Activated CD4-positive, CD25-positive, alpha-beta regulatory T cell treated with anti-CD3 and anti-CD28 coated beads, Interleukin-2, amount 50 U/mL, for 72 hours (primary cell): ENCODE measurements around the gene WNT10A.
A peak's percentile ranks its signal among the peaks of the same experiment; 100 is the strongest.
"Not testable (repeated sequence)": the region's sequence is repeated elsewhere in the genome, so short reads cannot be mapped to it uniquely, and the experiment has no call there.

ENCODE experiments used
- DNase-seq: peaks from one replicate; pipeline ENCODE4 v3.0.0; 2021

WNT10A gene

DNA sequence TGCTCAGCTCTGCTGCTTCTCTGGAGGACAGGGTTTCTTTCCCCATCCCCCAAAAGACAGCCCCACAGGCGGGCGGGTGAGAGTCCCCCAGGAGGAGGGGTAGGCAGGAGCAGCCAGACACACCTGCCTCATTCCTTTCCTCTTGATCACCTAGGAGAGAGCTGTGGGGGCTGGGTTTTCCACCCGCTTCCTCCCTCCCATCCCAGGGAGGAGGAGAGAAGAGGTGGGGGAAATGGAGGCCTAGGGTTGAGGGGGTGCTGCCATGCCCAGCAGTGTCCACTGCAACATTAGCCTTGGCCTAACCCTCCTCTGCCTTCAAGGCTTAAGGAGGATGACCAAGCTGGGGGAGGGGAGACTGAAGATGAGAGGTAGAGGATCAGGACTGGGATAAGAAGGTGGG lies 14.7 kb downstream of the WNT10A start:
- no peak for DNase-seq

DNA sequence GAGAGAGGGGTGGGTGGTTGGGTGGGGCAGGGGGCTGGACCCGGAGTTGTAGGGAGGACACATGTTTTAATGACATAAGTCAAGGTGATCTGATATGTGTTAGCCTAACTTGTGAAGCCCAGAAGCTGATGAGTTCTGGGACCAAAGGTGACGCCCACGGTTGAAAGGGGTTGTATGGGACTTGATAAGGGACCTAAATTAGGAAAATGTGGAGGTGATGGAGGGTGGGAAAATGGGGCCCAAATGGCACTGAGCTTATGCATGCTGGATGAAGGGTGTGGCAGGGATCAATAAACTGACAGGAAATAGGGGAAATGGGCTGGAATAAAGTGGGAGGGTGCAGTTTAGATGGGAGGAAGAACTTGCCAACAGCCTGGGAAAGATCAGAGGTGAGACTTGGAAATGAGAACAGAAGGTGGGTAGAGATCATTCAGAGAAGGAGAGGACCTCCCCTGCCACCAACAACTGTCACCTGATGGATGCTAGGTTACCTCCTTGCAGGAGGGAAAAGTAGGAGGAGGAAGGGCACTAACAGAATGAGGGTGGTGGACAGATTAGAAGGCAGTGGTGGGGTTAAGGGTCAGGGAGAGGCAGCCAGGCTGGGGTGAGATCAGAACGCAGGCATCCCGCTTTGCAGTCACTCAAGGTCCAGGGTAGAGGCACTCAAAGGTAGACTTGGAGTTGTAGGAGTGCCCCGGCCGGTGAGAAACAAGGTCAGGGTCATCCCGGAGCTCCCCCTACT lies 15.3 kb downstream of the WNT10A start:
- no peak for DNase-seq

DNA sequence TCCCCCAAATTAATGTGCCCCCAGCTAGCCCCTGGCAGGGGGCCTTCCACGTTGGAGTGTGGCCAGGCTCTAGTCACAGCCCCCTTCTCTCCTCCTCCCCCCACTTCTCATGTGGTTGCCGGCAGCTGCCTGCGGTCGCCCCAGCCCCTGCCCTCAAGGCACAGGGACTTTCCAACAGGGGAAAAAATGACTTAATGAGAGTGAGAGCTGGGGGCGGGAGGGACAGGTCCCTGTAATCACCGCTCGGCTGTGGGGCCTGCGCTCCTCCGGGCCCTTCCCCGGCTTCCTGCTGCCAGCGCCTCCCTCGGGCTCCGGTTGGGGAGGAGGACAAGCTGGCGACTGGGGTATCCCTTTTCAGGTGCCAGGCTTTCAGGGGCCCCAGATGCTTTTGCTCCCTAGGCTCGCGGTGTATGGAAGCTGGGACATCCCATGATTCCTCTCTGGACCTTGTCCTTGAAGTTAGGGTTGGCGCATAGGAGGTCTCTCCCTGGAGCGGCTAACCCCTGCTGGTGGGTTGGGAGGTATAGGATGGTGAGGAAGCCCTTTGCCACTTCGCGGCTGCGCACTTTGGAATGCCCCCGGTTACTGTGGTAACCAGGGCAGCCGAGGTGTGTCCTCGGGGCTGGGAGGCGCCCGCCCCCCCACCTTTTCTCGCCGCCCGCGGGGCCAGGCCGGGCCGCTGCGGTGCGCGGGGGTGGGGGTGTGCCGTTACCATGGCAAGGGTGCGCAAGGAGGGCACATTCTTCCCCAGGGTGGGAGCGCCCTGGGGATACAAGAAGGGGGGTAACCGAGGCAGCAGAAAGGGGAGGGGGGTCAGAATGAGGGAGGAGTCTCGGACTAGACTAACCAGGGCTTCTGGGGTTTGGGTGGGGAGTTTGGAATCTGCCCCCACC lies 16.1 kb downstream of the WNT10A start:
- peak; percentile 80 for DNase-seq

DNA sequence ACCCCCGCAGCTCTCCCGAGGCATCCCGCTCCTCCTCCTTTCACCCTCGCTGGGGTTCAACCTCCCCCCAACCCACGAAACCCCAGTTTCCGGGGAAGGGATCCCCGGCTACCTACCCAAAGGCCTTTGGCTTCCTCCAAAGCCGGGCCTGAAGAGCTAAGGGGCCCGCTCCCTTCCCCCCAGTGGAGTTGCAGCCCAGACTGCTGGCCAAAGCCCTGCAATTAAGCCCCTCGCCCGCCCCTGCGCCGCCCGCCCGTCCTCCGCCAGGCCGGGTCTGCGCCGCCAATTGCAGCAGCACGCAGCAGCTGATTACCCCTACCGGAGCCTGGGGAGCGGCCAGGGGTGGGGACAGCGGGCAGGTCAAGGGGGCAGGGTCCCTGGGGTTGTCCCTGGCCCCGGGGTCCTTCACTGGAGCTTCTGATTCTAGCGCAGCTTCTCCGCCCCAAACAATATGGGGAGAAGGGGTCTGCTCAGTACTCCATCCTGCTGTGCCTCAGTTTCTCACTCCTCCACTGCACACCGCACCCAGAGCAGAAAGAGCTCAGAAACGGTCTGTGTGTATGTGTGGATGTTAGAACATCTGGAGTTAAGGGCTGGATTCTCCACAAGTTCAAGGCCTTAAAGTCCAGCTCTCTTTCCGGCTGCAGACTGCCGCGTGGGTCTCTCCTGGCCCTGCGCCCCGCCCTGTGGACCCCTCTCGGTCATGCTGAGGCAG lies 16.9 kb downstream of the WNT10A start:
- no peak for DNase-seq

DNA sequence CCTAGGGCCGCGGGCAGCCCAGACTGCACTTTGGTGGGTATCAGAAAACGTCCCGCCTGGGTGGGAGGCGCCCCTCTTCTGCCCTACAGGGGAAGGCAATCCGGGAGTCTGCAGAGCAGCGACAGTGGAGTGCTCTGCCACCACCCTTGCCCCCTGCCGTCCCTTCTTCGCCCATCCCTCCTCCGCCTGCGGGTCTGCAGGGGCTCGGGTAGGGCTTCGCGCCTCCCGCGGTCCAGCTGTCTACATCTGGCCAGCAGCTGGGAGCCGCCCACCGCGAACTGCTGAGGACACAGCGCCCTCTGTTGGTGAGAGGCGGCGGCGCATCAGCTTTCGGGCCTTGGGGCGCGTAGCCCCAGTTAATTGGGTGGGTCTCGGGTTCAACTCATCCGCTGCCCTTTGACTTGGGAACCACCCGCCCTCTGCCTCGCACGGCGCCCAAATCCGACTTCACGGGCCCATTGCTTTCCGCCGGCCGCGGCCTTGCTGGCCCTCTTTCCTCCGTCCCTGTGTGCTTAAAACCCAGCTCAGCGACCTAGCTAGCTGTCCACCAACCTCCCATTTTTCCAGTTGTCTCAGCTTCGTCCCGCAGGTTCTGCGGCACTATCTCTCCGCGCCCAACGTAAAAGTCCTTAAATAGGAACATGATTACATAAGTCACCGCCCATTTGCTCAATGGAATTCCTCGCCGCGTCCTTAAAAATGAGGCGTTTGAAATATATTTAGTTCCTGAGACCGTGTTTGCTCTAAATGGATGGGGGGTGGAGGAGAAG lies 17.6 kb downstream of the WNT10A start:
- peak; percentile 89 for DNase-seq

DNA sequence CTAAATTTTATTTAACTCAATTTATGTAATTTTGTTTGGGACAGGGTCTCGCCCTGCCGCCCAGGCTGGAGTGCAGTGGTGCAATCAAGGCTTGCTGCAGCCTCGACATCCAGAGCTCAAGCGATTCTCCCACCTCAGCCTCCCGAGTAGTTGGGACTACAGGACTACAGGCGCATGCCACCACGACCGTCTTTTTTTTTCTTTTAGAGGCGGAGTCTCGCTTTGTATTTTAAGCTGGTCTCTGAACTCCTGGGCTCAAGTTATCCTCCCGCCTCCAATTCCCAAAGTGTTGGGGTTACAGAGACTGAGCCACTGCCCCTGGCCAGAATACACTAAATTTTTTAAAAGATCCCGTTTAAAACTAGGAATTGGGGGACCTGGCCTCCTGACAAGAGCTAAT lies 18.5 kb downstream of the WNT10A start:
- DNase-seq: no peak

DNA sequence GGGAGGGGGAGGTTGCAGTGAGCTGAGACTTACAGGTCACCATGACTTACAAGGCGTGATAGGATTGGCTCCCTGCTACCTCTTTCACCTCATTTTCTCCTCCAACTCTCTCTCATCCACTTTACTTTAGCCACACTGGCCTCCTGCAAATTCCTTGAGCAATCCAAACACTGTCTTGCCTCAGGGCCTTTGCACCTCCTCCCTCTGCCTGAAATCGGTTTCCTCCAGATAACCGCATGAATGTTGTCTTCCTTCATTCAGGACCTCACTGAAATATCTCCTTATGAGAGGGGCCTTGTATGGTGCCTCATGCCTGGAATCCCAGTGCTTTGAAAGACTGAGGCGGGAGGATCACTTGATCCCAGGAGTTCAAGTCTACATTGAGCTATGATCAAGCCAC lies 21.8 kb downstream of the WNT10A start:
- no peak for DNase-seq

DNA sequence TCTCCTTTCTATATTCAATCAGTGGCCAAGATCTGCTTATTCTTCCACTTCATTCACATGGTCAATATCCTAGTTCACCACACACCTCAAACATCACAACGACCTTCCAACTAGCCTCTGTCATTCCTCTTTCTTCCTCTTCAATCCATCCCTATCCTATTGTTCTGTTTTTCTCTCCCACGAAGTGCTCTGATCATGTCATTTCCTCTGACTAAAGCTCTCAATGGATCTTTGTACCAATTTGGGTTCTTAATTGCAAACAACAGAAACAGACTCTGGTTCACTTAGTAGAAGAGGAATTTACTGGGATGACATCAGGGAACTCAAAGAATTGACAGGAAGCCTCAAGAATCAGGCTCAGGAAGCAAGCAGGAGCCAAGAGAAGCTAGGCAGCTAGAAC lies 23.5 kb downstream of the WNT10A start:
- no peak for DNase-seq

DNA sequence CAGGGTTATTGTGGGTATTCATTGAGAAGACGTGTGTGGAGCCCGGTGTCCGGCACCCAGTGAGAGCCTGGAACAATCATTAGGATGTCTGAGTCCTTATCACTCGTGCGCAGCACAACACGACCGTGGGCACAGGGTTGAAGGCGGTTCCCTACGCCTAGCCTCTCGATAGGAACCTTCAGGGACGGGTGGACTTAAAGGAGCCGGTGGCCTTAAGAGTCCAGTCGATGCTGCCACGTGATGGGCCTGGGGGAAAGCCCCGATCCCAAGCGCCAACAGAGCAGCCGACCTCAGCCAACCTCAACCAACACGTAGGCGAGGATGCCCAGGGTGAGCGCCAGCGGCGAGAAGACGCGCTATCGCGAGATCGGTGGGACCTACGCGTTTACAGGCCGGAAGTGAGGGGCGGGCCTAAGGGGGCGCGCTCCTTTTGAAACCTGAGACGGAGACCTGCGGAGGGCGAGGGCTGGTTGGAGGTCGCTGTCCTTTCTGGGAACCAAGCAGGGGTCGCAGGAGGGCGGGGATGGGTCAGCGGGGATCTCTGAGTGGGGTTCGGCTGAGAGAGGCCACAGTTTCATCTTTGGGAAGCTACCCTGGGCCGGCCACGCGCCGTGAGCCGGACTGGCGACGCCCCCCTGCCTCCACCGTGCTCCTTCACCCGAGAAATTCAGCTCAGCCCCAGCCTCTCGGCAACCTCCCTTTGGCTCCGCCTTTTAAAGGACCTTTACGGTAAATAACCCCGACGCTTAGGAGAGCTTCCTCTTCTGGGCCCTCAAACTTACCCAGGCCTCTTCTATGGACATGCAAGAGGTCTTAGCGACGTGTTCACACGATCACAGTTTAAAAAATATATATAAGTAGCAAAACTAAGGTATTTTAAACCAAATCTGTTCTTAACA lies 28.3 kb downstream of the WNT10A start:
- peak; percentile 94 for DNase-seq

DNA sequence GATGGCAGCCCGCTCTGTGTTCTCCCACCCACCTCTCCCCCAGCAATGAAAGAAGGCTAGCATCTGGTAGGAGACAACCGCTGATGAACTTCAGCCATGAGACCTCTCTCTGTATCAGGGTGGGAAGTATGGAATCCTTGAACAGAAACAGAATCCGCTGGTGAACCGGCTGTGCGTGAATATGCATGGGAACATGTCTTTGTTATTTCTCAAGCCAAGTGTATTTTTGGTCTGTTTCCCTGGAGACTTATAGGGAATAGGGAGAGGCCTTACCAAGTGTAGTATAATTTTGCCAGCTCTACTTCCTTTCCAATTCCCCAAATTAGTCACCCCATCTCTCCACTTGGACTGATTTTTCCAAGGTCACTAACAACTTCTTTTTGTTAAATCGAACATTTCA lies 30.1 kb downstream of the WNT10A start:
- DNase-seq: no peak

DNA sequence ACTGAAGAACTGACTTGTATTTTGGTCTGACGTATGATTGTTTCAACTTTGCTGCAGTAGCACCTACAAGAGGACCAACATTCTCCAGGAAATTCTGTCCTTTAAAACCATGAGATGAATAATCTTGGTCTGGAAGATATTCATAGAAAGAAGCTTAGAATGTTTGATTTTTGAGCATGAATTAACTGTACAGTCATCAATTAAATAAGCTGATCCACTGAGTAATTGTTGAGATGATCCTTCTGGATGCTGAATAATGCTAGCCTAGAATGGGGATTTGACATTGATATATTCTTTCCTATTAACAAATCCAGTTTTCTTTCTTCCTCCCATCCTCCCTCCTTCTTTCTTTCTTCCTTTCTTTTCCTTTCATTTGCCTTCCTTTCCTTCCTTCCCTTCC lies 39.9 kb downstream of the WNT10A start:
- DNase-seq: no peak

DNA sequence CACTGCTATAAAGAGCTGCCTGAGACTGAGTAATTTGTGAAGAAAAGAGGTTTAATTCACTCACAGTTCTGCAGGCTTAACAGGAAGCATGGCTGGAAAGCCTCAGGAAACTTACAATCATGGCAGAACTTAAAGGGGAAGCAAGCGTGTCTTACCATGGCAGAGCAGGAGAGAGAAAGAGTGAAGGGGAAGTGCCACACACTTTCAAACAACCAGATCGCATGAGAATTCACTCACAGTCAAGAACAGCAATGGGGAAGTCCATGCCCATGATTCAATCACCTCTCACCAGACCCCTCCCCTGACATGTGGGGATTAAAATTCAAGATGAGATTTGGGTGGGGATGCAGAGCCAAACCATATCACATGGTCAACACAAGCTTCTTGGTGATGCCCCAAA lies 44.1 kb downstream of the WNT10A start:
- DNase-seq: no peak

DNA sequence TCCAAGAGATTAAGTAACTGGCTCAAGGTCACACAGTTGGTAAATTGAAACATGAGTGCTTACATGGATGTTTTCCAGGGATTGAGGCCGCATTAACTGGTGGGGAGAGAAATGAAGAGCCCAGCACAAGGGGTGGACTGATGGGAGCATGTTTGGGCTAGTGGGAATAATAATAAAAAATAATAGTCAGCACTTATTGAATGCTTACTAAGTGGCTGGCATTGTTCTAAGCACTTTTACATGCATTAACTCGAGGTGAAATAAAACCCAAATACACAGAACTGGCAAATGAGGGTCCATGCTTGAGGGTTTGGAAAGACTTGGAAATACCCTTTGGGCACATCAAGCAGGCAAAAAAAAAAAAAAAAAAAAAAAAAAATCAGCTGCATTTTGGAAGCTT lies 44.8 kb downstream of the WNT10A start:
- DNase-seq: no peak

DNA sequence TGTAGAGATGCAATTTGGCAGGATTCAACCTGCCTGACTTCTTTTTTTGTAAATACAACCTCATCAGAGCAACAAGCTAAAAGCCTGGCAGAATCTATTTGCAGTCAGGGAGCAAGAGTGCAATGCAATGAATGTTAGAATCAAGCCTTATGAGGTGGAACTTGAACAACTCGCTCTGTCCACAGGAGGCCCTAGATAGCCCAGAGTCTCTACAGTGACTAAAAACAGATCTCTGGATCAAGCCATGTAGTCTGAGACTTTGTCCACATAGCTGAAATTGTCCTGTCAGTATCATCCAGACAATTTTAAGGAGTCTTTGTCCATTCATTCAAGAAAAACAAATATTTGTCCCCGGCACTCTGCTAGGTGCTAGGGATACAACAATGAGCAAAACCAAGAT lies 46.8 kb downstream of the WNT10A start:
- no peak for DNase-seq

DNA sequence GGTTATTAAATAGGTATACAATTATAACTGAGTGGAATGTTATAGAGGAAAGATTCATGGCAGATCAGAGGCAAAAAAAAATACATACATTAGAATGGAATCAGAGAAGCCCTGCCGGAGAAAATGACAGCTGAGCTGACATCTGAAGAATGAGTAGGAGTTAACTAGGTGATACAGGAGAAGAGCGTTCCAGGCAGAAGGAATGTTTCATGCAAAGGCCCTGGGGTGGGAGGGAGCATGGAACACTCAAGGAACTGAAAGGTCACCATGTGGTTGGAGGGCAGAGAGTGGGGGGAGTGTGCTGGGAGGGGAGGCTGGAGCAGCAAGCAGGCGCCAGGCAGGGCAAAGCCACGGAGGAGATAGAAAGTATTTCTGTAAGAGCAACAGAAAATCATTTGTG lies 47.2 kb downstream of the WNT10A start:
- DNase-seq: no peak

DNA sequence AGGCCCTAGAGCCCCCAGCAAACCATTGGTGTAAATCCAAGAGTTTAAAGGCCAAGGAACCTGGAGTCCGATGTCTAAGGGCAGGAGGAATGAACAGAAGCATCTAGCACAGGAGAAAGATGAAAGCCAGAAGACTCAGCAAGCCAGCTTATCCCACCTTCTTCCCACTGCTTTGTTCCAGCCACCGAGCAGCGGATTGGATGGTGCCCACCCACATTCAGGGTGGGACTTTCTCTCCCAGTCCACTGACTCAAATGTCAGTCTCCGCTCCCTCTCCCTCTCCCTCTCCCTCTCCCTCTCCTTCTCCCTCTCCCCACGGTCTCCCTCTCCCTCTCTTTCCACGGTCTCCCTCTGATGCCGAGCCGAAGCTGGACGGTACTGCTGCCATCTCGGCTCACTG lies 49.8 kb downstream of the WNT10A start:
- not testable (repeated sequence) for DNase-seq

DNA sequence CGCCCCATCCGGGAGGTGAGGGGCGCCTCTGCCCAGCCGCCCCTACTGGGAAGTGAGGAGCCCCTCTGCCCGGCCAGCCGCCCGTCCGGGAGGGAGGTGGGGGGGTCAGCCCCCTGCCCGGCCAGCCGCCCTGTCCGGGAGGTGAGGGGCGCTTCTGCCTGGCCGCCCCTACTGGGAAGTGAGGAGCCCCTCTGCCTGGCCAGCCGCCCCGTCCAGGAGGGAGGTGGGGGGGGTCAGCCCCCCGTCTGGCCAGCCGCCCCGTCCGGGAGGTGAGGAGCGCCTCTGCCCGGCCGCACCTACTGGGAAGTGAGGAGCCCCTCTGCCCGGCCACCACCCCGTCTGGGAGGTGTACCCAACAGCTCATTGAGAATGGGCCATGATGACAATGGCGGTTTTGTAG lies 51.1 kb downstream of the WNT10A start:
- not testable (repeated sequence) for DNase-seq
